Measurements from ENCODE around the gene CDH12. TPM values are rescaled to one million over a fixed set of nuclear protein-coding genes. Genes with fewer than 3 reads are reported as not detected.

Gene CDH12
- polyA plus RNA-seq, 2 of the 4 experiments (the other 2 are of a cell fraction) = 0.04 TPM; not detected in 1

DNA sequence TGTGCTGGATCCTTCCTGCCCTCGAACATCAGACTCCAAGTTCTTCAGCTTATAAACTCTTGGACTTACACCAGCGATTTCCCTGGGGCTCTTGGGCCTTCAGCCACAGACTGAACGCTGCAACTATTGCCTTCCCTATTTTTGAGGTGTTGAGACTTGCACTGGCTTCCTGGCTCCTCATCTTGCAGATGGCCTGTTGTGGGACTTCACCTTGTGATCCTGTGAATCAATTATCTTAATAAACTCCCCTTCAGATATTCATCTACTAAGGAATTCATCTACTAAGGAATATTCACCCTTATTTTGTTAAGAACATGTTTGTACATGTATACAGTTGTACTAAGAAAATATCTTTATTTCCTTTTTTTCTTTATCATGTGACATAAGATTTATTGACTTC is 1079.7 kb downstream of the CDH12 start:
- ATAC-seq (no peak), FAIRE-seq (no peak), DNase-seq (ENCODE audit: low read depth in 1 of 2, low spot score in 1 of 2) (no peak)
- H3K9me3 ChIP-seq = no peaks in the 10 kb centered on the region
- POLR2A ChIA-PET = no interaction called here
- WGBS (ENCODE audit: missing lambda C conversion rate) = 5% methylated on average over 3 of the region's 3 CpGs
- no peak overlapping the region for H3K27ac ChIP-seq
- CTCF ChIA-PET = no interaction called here
- TF ChIP-seq ESRRA (IDR thresholded peaks at IDR 0.05; ENCODE audit: borderline replicate concordance, low read length) (no peak), ZC3H11A (IDR thresholded peaks at IDR 0.05) (no peak), JUNB (IDR thresholded peaks at IDR 0.05) (no peak), CHD4 (IDR thresholded peaks at IDR 0.05; ENCODE audit: borderline replicate concordance) (no peak), MAZ (IDR thresholded peaks at IDR 0.05; ENCODE audit: borderline replicate concordance, low read depth, low read length) (no peak), JUN (IDR thresholded peaks at IDR 0.05) (no peak), NFE2L2 (conservative IDR thresholded peaks at IDR 0.05; ENCODE audit: low read length) (no peak), RCOR1 (IDR thresholded peaks at IDR 0.05; ENCODE audit: low read depth, low read length) (no peak), POLR2AphosphoS2 (conservative IDR thresholded peaks at IDR 0.05; ENCODE audit: low read length) (no peak), KDM5A (IDR thresholded peaks at IDR 0.05) (no peak), HOXB5 (CRISPR knock-in tag; IDR thresholded peaks at IDR 0.05) (no peak)
- TF ChIP-seq, protein P1, sequence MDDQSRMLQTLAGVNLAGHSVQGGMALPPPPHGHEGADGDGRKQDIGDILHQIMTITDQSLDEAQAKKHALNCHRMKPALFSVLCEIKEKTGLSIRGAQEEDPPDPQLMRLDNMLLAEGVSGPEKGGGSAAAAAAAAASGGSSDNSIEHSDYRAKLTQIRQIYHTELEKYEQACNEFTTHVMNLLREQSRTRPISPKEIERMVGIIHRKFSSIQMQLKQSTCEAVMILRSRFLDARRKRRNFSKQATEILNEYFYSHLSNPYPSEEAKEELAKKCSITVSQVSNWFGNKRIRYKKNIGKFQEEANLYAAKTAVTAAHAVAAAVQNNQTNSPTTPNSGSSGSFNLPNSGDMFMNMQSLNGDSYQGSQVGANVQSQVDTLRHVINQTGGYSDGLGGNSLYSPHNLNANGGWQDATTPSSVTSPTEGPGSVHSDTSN (IDR thresholded peaks at IDR 0.05) = no peak
- TF ChIP-seq, protein P2, sequence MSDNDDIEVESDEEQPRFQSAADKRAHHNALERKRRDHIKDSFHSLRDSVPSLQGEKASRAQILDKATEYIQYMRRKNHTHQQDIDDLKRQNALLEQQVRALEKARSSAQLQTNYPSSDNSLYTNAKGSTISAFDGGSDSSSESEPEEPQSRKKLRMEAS (IDR thresholded peaks at IDR 0.05) = no peak
- TF ChIP-seq, protein P3, sequence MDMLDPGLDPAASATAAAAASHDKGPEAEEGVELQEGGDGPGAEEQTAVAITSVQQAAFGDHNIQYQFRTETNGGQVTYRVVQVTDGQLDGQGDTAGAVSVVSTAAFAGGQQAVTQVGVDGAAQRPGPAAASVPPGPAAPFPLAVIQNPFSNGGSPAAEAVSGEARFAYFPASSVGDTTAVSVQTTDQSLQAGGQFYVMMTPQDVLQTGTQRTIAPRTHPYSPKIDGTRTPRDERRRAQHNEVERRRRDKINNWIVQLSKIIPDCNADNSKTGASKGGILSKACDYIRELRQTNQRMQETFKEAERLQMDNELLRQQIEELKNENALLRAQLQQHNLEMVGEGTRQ (IDR thresholded peaks at IDR 0.05) = no peak
- TF ChIP-seq, protein P4, sequence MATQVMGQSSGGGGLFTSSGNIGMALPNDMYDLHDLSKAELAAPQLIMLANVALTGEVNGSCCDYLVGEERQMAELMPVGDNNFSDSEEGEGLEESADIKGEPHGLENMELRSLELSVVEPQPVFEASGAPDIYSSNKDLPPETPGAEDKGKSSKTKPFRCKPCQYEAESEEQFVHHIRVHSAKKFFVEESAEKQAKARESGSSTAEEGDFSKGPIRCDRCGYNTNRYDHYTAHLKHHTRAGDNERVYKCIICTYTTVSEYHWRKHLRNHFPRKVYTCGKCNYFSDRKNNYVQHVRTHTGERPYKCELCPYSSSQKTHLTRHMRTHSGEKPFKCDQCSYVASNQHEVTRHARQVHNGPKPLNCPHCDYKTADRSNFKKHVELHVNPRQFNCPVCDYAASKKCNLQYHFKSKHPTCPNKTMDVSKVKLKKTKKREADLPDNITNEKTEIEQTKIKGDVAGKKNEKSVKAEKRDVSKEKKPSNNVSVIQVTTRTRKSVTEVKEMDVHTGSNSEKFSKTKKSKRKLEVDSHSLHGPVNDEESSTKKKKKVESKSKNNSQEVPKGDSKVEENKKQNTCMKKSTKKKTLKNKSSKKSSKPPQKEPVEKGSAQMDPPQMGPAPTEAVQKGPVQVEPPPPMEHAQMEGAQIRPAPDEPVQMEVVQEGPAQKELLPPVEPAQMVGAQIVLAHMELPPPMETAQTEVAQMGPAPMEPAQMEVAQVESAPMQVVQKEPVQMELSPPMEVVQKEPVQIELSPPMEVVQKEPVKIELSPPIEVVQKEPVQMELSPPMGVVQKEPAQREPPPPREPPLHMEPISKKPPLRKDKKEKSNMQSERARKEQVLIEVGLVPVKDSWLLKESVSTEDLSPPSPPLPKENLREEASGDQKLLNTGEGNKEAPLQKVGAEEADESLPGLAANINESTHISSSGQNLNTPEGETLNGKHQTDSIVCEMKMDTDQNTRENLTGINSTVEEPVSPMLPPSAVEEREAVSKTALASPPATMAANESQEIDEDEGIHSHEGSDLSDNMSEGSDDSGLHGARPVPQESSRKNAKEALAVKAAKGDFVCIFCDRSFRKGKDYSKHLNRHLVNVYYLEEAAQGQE (IDR thresholded peaks at IDR 0.05) = no peak
- no peaks in the 10 kb centered on the region for H3K4me1 ChIP-seq
- no peak overlapping the region for H3K4me2 ChIP-seq
- H3K4me3 ChIP-seq = no peak overlapping the region

DNA sequence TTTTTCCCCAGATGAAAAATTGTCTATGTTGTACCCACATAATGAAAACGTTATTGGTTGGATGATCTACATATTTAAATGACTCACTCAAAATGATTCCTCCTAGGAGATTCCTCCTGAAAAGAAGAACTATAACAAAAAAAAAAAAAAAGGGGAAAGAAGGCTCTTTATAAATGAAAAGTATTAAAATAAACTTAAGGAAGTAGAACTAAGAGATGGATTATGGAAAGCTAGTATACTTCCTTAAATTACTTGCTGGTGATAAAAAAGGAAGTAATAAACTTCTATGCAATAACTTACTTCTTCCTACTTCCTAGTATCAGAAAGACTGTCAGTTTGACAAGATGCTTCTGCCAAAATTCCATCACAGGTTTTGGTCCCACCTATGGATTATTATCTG is 1087.7 kb downstream of the CDH12 start:
- no peak for ATAC-seq
- Histone ChIP-seq H3K9me3 (no peaks in the 10 kb centered on the region), H3K27ac (no peak overlapping the region), H3K4me3 (no peak overlapping the region), H3K4me1 (no peaks in the 10 kb centered on the region), H3K4me2 (no peak overlapping the region)
- no peak for FAIRE-seq
- WGBS (ENCODE audit: missing lambda C conversion rate) = 0% methylated on average over 1 of the region's 1 CpG
- no peak for DNase-seq (ENCODE audit: low read depth in 1 of 2, low spot score in 1 of 2)
- ChIA-PET CTCF (no interaction called here), POLR2A (no interaction called here)
- TF ChIP-seq, protein P5, sequence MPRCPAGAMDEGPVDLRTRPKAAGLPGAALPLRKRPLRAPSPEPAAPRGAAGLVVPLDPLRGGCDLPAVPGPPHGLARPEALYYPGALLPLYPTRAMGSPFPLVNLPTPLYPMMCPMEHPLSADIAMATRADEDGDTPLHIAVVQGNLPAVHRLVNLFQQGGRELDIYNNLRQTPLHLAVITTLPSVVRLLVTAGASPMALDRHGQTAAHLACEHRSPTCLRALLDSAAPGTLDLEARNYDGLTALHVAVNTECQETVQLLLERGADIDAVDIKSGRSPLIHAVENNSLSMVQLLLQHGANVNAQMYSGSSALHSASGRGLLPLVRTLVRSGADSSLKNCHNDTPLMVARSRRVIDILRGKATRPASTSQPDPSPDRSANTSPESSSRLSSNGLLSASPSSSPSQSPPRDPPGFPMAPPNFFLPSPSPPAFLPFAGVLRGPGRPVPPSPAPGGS (IDR thresholded peaks at IDR 0.05) = no peak
- TF ChIP-seq ZSCAN20 (CRISPR knock-in tag; IDR thresholded peaks at IDR 0.05) = no peak

DNA sequence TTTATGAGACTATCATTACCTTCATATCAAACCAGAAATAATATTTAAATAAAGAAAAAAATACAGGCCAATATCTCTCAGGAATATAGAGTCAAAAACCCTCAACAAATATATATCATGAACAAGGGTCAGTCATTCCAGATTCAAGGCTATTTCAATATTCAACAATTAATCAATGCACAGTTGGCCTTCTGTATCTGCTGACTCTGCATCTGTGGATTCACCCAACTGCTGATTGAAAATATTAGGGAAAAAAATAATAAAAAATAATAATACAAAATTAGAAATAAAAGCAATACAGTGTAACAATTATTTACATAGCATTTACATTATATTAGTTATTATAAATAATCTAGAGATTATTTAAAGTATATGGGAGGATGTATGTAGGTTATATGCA is 1114.0 kb downstream of the CDH12 start:
- no peak overlapping the region for H3K4me3 ChIP-seq
- no peak overlapping the region for H3K27ac ChIP-seq
- ChIA-PET POLR2A (no interaction called here), CTCF (no interaction called here)
- no peak for TF ChIP-seq FOSL2 (IDR thresholded peaks at IDR 0.05)
- no peak for TF ChIP-seq FOSL2 (CRISPR knock-in tag; IDR thresholded peaks at IDR 0.05)
- no peak for ATAC-seq
- no peak overlapping the region for H3K4me2 ChIP-seq
- H3K9me3 ChIP-seq = no peaks in the 10 kb centered on the region
- DNase-seq (ENCODE audit: low read depth in 1 of 2, low spot score in 1 of 2) = no peak
- H3K4me1 ChIP-seq = no peaks in the 10 kb centered on the region
- no peak for FAIRE-seq
